Activated CD4-positive, alpha-beta T cell treated with anti-CD3 and anti-CD28 coated beads, Interleukin-2, amount 10 ng/mL, durations not matched to agents 24 days and 14 days (primary cell): Measurements from ENCODE around the gene VN1R4. TPM values are rescaled to one million over a fixed set of nuclear protein-coding genes. Genes with fewer than 3 reads are reported as not detected.
A peak's percentile ranks its signal among the peaks of the same experiment; 100 is the strongest.
"Not testable (repeated sequence)": the region's sequence is repeated elsewhere in the genome, so short reads cannot be mapped to it uniquely, and the experiment has no call there.

Experiments used
- DNase-seq: peaks from one replicate; pipeline ENCODE4 v3.0.0; 2022
- H3K27ac Mint-ChIP-seq: one replicate; pipeline ENCODE4 v1.8.0; 2022; ENCODE audit warnings: mild to moderate bottlenecking, mixed read lengths
- H3K27me3 Mint-ChIP-seq: one replicate; pipeline ENCODE4 v1.8.0; 2022; ENCODE audit warnings: mixed read lengths
- H3K36me3 Mint-ChIP-seq: one replicate; pipeline ENCODE4 v1.8.0; 2022; ENCODE audit warnings: low read depth, mild to moderate bottlenecking, mixed read lengths
- H3K4me1 Mint-ChIP-seq: one replicate; pipeline ENCODE4 v1.8.0; 2021; ENCODE audit warnings: mixed read lengths
- H3K4me3 Mint-ChIP-seq: one replicate; pipeline ENCODE4 v1.8.0; 2022; ENCODE audit warnings: mild to moderate bottlenecking, moderate library complexity, mixed read lengths
- H3K9me3 Mint-ChIP-seq: one replicate; pipeline ENCODE4 v1.8.0; 2021; ENCODE audit warnings: mixed read lengths
- intact Hi-C: fragments of 100-400 bp; cut with micrococcal nuclease; formaldehyde crosslinking; loops from one replicate; pipeline ENCODE4 v1.15.1; 2023
- total RNA-seq: library from RNA; stranded (reverse); gene quantifications from 2 replicates; pipeline ENCODE4 v1.2.3, GENCODE V29; 2022

The VN1R4 gene
- total RNA-seq, 1 donor from 2014 or later: not detected

- H3K36me3 Mint-ChIP-seq: peaks cover 8% of the 10 kb centered on the region
- intact Hi-C loops: no loop called here
- H3K27me3 Mint-ChIP-seq: no peaks in the 10 kb centered on the region
- no peak within 1 kb of the TSS for H3K27ac Mint-ChIP-seq
- H3K4me1 Mint-ChIP-seq: peaks cover 6% of the 10 kb centered on the region
- DNase-seq: peak; percentile 87
- H3K9me3 Mint-ChIP-seq: peaks cover 36% of the 10 kb centered on the region
- peak within 1 kb of the TSS; percentile 85 for H3K4me3 Mint-ChIP-seq
These were observed 12.8 kb downstream of the VN1R4 start, which contains the start of gene ZNF677 for GRCh38 chr19:53254411-53255341. ZNF677 (minus strand) TSS chr19:53254873; CDS start chr19:53251550, 3,323 bp downstream.

- no peak for DNase-seq
- Mint-ChIP-seq H3K36me3 (peaks cover 13% of the 10 kb centered on the region), H3K27ac (no peak overlapping the region), H3K4me1 (no peaks in the 10 kb centered on the region), H3K27me3 (no peaks in the 10 kb centered on the region), H3K4me3 (no peak overlapping the region), H3K9me3 (peaks cover 31% of the 10 kb centered on the region)
- intact Hi-C loops: no loop called here
These were observed 21.0 kb downstream of the VN1R4 start for GRCh38 chr19:53246498-53246897.

GRCh38 chr19:53237114-53237777 lies 30.3 kb downstream of the VN1R4 start:
- Mint-ChIP-seq H3K4me1 (no peaks in the 10 kb centered on the region), H3K9me3 (peaks cover 43% of the 10 kb centered on the region), H3K36me3 (peaks cover 15% of the 10 kb centered on the region)

GRCh38 chr19:53224606-53225005 lies 42.9 kb downstream of the VN1R4 start:
- Mint-ChIP-seq H3K9me3 (peaks cover 26% of the 10 kb centered on the region), H3K27ac (no peak overlapping the region), H3K4me3 (no peak overlapping the region), H3K27me3 (no peaks in the 10 kb centered on the region), H3K4me1 (no peaks in the 10 kb centered on the region), H3K36me3 (peaks cover 8% of the 10 kb centered on the region)
- no peak for DNase-seq
- intact Hi-C loops: no loop called here

More at GRCh38 chr19:53237114-53237777, 30.3 kb downstream of the VN1R4 start:
- H3K27me3 Mint-ChIP-seq: no peaks in the 10 kb centered on the region
- H3K4me3 Mint-ChIP-seq: no peak overlapping the region
- DNase-seq: no peak
- intact Hi-C loops: no loop called here
- H3K27ac Mint-ChIP-seq: no peak overlapping the region

GRCh38 chr19:53222716-53223115 lies 44.8 kb downstream of the VN1R4 start:
- DNase-seq, H3K27ac Mint-ChIP-seq, H3K27me3 Mint-ChIP-seq, H3K4me3 Mint-ChIP-seq, intact Hi-C loops, H3K4me1 Mint-ChIP-seq, H3K36me3 Mint-ChIP-seq: not testable (repeated sequence)
- peaks cover 32% of the 10 kb centered on the region for H3K9me3 Mint-ChIP-seq

Other genes starting within 250 kb of the VN1R4 start
- not detected in 2 replicates for gene ERVV-2, start 223.0 kb downstream of the VN1R4 start, total RNA-seq
- gene ZNF160, start 164.3 kb downstream of the VN1R4 start, total RNA-seq: 30.6 and 37.5 TPM in 2 replicates
- 0.51 and 0.78 TPM in 2 replicates for gene ZNF415, start 134.8 kb downstream of the VN1R4 start, total RNA-seq
- gene ZNF347, start 108.7 kb downstream of the VN1R4 start, total RNA-seq: 4.6 and 5.3 TPM in 2 replicates
- 2.3 and 2.6 TPM in 2 replicates for gene ZNF665, start 74.4 kb downstream of the VN1R4 start, total RNA-seq
- 0.91 and 1.8 TPM in 2 replicates for gene ZNF677, start 12.8 kb downstream of the VN1R4 start, total RNA-seq
- gene VN1R2, start 9.4 kb downstream of the VN1R4 start, total RNA-seq: not detected in 2 replicates
- gene ZNF845, start 66.0 kb upstream of the VN1R4 start, total RNA-seq: 6.1 and 6.4 TPM in 2 replicates
- gene ZNF525, start 98.0 kb upstream of the VN1R4 start, total RNA-seq: 18.3 and 19.4 TPM in 2 replicates
- gene ZNF765, start 127.4 kb upstream of the VN1R4 start, total RNA-seq: 11.0 and 11.8 TPM in 2 replicates
- 9.8 and 11.6 TPM in 2 replicates for gene ZNF761, start 164.3 kb upstream of the VN1R4 start, total RNA-seq
- gene ZNF813, start 200.0 kb upstream of the VN1R4 start, total RNA-seq: 4.3 and 5.2 TPM in 2 replicates